Measurements from ENCODE around the gene DHDDS. TPM values are rescaled to one million over a fixed set of nuclear protein-coding genes. Genes with fewer than 3 reads are reported as not detected.
A peak's percentile ranks its signal among the peaks of the same experiment; 100 is the strongest.
"Not testable (repeated sequence)": the region's sequence is repeated elsewhere in the genome, so short reads cannot be mapped to it uniquely, and the experiment has no call there.

Gene DHDDS, protein sequence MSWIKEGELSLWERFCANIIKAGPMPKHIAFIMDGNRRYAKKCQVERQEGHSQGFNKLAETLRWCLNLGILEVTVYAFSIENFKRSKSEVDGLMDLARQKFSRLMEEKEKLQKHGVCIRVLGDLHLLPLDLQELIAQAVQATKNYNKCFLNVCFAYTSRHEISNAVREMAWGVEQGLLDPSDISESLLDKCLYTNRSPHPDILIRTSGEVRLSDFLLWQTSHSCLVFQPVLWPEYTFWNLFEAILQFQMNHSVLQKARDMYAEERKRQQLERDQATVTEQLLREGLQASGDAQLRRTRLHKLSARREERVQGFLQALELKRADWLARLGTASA
- 47.5 to 52.0 TPM (median 49.5 TPM) in 3 replicates for total RNA-seq

DNA sequence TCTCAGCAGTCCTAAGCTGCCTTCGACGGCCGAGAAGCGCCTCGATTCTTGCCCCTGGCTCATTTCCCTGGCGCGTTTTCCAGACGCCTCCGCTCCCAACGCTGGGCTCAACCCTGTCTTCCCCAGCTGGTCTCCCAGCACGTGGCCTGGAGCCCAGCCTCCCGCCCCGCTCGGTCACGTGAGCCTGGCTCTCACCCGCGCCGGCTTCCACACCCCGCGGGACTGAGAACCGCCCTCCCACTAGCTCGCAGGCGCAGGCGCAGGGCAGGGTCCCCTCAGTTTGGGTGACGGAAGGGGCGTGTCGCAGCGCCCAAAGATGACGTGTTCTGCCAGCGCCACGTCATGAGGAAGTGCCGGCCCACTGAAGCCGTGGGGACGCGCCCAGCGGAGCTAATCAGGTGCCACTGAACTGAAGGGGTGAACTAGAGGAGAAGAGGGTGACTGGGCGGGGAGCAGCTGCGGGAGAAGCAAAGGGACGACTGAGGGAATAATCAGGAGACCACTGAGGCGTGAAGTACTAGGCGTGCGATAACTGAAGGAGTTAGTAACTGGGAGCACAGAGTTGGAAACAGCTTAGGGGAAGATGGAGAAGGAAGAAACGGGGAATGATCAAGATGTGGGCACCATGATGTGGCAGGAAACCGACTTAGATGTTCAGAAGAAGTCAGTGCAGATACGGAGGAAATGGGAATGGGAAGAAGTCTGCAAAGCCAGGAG lies at the start of gene DHDDS:
Gene DHDDS, plus strand, starts transcription at position 343 of the 717 bp plus-strand sequence. CDS start 625 bp downstream, outside the sequence.
- H3K27ac Mint-ChIP-seq = peak within 1 kb of the TSS; percentile 98
- H3K9me3 Mint-ChIP-seq = no peaks in the 10 kb centered on the region
- no peaks in the 10 kb centered on the region for H3K27me3 Mint-ChIP-seq (ENCODE audit: low read depth)
- TF ChIP-seq, protein P1, sequence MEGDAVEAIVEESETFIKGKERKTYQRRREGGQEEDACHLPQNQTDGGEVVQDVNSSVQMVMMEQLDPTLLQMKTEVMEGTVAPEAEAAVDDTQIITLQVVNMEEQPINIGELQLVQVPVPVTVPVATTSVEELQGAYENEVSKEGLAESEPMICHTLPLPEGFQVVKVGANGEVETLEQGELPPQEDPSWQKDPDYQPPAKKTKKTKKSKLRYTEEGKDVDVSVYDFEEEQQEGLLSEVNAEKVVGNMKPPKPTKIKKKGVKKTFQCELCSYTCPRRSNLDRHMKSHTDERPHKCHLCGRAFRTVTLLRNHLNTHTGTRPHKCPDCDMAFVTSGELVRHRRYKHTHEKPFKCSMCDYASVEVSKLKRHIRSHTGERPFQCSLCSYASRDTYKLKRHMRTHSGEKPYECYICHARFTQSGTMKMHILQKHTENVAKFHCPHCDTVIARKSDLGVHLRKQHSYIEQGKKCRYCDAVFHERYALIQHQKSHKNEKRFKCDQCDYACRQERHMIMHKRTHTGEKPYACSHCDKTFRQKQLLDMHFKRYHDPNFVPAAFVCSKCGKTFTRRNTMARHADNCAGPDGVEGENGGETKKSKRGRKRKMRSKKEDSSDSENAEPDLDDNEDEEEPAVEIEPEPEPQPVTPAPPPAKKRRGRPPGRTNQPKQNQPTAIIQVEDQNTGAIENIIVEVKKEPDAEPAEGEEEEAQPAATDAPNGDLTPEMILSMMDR (IDR thresholded peaks at IDR 0.05; ENCODE audit: unreplicated experiment) = no peak
- peaks cover 3% of the 10 kb centered on the region for H3K36me3 Mint-ChIP-seq
- H3K4me3 Mint-ChIP-seq = peak within 1 kb of the TSS; percentile 87
- H3K4me1 Mint-ChIP-seq = peaks cover 30% of the 10 kb centered on the region
- DNase-seq (ENCODE audit: low spot score in 2 of 2, unreplicated experiment in 2 of 2) = peak; percentile 98 to 99

DNA sequence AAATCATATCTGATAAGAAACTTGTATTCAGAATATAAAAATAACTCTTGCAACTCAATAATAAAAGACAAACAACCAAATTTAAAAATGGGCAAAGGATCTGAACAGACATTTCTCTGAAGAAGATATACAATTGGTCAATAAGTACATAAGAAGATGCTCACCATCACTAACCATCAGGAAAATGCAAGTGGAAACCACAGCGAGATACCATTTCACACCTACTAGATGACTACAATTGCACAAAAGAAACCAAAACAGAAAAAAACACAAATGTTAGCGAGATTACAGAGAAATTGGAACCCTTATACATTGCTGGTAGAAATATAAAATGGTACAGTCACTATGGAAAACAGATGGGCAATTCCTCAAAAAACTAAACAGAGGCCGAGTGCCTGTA lies 48.0 kb upstream of the DHDDS start:
- TF ChIP-seq, protein P1 (IDR thresholded peaks at IDR 0.05; ENCODE audit: unreplicated experiment) = no peak
- Mint-ChIP-seq H3K4me1 (no peaks in the 10 kb centered on the region), H3K27ac (no peak overlapping the region), H3K9me3 (no peaks in the 10 kb centered on the region), H3K36me3 (no peaks in the 10 kb centered on the region), H3K27me3 (ENCODE audit: low read depth) (no peaks in the 10 kb centered on the region), H3K4me3 (no peak overlapping the region)
- no peak for DNase-seq (ENCODE audit: low spot score in 2 of 2, unreplicated experiment in 2 of 2)

DNA sequence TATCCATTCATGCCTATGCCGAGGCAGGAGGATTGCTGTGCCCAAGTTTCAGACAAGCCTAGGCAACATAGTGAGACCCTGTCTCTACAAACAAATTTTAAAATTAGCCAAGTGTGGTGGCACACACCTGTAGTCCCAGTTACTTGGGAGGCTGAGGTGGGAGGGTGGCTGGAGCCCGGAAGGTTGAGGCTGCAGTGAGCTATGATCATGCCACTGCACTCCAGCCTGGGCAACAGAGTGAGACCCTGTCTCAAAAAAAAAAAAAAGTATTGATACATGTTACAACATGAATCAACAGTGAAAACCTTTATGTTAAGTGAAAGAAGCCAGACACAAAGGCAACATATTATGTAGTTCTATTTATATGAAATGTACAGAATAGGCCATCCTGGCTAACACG lies 47.1 kb upstream of the DHDDS start:
- H3K4me3 Mint-ChIP-seq; H3K4me1 Mint-ChIP-seq; H3K27me3 Mint-ChIP-seq (ENCODE audit: low read depth); H3K27ac Mint-ChIP-seq; H3K36me3 Mint-ChIP-seq; H3K9me3 Mint-ChIP-seq; DNase-seq (ENCODE audit: low spot score in 2 of 2, unreplicated experiment in 2 of 2): not testable (repeated sequence)

DNA sequence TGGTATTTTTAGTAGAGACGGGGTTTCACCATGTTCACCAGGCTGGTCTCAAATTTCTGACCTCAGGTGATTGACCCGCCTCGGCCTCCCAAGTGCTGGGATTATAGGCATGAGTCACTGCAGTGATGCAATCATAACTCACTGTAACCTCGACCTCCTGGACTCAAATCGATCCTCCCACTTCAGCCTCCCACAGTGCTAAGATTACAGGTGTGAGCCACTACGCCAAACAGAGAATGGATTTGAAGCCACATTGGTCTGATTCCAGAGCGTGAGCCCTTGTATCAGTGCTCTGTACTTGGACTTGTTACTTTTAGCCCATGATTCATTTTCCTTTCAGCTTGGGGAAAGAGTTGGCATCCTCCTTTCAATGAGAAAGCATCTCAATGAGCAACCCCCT lies 44.7 kb upstream of the DHDDS start:
- H3K9me3 Mint-ChIP-seq = no peaks in the 10 kb centered on the region
- H3K4me1 Mint-ChIP-seq = no peaks in the 10 kb centered on the region
- no peaks in the 10 kb centered on the region for H3K36me3 Mint-ChIP-seq
- H3K4me3 Mint-ChIP-seq = no peak overlapping the region
- H3K27ac Mint-ChIP-seq = no peak overlapping the region
- H3K27me3 Mint-ChIP-seq (ENCODE audit: low read depth) = no peaks in the 10 kb centered on the region
- no peak for DNase-seq (ENCODE audit: low spot score in 2 of 2, unreplicated experiment in 2 of 2)
- TF ChIP-seq, protein P1 (IDR thresholded peaks at IDR 0.05; ENCODE audit: unreplicated experiment) = no peak

DNA sequence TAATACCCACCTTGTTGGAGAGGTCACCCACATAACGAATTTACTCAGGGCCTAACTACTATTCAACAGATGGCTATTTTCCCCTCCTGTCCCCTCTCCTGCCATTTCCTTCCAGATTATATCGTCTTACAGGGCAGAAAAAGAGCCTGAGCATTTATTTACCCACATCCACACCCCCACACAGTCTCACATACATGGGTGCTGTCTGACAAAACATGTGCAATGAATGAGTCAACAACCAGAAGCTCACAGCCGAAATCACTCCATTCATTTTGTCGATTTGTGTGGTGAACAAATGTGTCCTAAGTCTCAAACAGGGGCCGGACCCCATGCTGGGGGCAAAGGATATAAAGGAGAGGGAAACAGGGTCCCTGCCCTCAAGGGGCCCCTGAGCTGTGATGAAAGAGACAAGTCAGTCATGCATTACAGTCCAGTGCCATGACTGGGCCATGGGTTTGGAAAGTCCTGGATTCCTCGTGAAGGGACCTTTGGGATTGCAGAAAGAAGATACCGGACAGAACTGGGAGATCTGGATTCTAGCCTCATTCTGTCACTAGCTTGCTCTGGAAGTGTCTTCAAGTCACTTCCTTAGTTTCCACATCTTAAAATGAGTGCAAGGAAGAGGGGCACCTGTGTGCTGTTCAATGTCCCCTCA lies 43.2 kb upstream of the DHDDS start:
- TF ChIP-seq, protein P1 (IDR thresholded peaks at IDR 0.05; ENCODE audit: unreplicated experiment) = no peak
- no peaks in the 10 kb centered on the region for H3K27me3 Mint-ChIP-seq (ENCODE audit: low read depth)
- no peaks in the 10 kb centered on the region for H3K4me1 Mint-ChIP-seq
- DNase-seq (ENCODE audit: low spot score in 2 of 2, unreplicated experiment in 2 of 2) = no peak
- no peak overlapping the region for H3K4me3 Mint-ChIP-seq
- H3K9me3 Mint-ChIP-seq = no peaks in the 10 kb centered on the region
- no peaks in the 10 kb centered on the region for H3K36me3 Mint-ChIP-seq
- H3K27ac Mint-ChIP-seq = no peak overlapping the region
